ENCODE measurements around the gene INPP4A.

The INPP4A gene

GRCh38 chr2:98473995-98474780 lies 29.5 kb downstream of the INPP4A start:
- Mint-ChIP-seq H3K4me3 (peak overlapping the region; percentile 51), H3K4me1 (ENCODE audit: low read depth) (peaks cover 98% of the 10 kb centered on the region), H3K9me3 (no peaks in the 10 kb centered on the region), H3K27me3 (no peaks in the 10 kb centered on the region), H3K36me3 (ENCODE audit: low read depth) (peaks cover 9% of the 10 kb centered on the region), H3K27ac (peak overlapping the region; percentile 64)

- no peaks in the 10 kb centered on the region for H3K9me3 Mint-ChIP-seq
- H3K27me3 Mint-ChIP-seq: no peaks in the 10 kb centered on the region
- peaks cover 98% of the 10 kb centered on the region for H3K4me1 Mint-ChIP-seq (ENCODE audit: low read depth)
- H3K27ac Mint-ChIP-seq: peak overlapping the region; percentile 14
- H3K4me3 Mint-ChIP-seq: no peak overlapping the region
- H3K36me3 Mint-ChIP-seq (ENCODE audit: low read depth): peaks cover 5% of the 10 kb centered on the region
Measured at GRCh38 chr2:98474979-98475632, 30.4 kb downstream of the INPP4A start.

- H3K4me1 Mint-ChIP-seq (ENCODE audit: low read depth): peaks cover 98% of the 10 kb centered on the region
- H3K4me3 Mint-ChIP-seq: no peak overlapping the region
- no peak overlapping the region for H3K27ac Mint-ChIP-seq
- H3K9me3 Mint-ChIP-seq: no peaks in the 10 kb centered on the region
- H3K27me3 Mint-ChIP-seq: no peaks in the 10 kb centered on the region
- H3K36me3 Mint-ChIP-seq (ENCODE audit: low read depth): no peaks in the 10 kb centered on the region
Measured at GRCh38 chr2:98476192-98476868, 31.7 kb downstream of the INPP4A start.

GRCh38 chr2:98477036-98477435 lies 32.4 kb downstream of the INPP4A start:
- Mint-ChIP-seq H3K27me3 (no peaks in the 10 kb centered on the region), H3K4me1 (ENCODE audit: low read depth) (peaks cover 97% of the 10 kb centered on the region), H3K9me3 (no peaks in the 10 kb centered on the region), H3K36me3 (ENCODE audit: low read depth) (no peaks in the 10 kb centered on the region), H3K27ac (peak overlapping the region; percentile 15), H3K4me3 (no peak overlapping the region)

GRCh38 chr2:98477506-98477905 lies 32.8 kb downstream of the INPP4A start:
- Mint-ChIP-seq H3K36me3 (ENCODE audit: low read depth) (no peaks in the 10 kb centered on the region), H3K27ac (peak overlapping the region; percentile 63), H3K4me3 (peak overlapping the region; percentile 20), H3K9me3 (no peaks in the 10 kb centered on the region), H3K27me3 (no peaks in the 10 kb centered on the region), H3K4me1 (ENCODE audit: low read depth) (peaks cover 97% of the 10 kb centered on the region)

GRCh38 chr2:98478088-98478551 lies 33.5 kb downstream of the INPP4A start:
- peak overlapping the region; percentile 63 for H3K27ac Mint-ChIP-seq
- no peaks in the 10 kb centered on the region for H3K9me3 Mint-ChIP-seq
- H3K27me3 Mint-ChIP-seq: no peaks in the 10 kb centered on the region
- peaks cover 97% of the 10 kb centered on the region for H3K4me1 Mint-ChIP-seq (ENCODE audit: low read depth)
- peak overlapping the region; percentile 20 for H3K4me3 Mint-ChIP-seq
- H3K36me3 Mint-ChIP-seq (ENCODE audit: low read depth): no peaks in the 10 kb centered on the region

- no peaks in the 10 kb centered on the region for H3K27me3 Mint-ChIP-seq
- H3K4me3 Mint-ChIP-seq: peak overlapping the region; percentile 32
- H3K27ac Mint-ChIP-seq: peak overlapping the region; percentile 63
- no peaks in the 10 kb centered on the region for H3K9me3 Mint-ChIP-seq
- H3K4me1 Mint-ChIP-seq (ENCODE audit: low read depth): peaks cover 97% of the 10 kb centered on the region
- no peaks in the 10 kb centered on the region for H3K36me3 Mint-ChIP-seq (ENCODE audit: low read depth)
Measured at GRCh38 chr2:98478907-98479306, 34.2 kb downstream of the INPP4A start.

- Mint-ChIP-seq H3K27ac (peak overlapping the region; percentile 63), H3K4me3 (peak overlapping the region; percentile 48), H3K4me1 (ENCODE audit: low read depth) (peaks cover 97% of the 10 kb centered on the region), H3K36me3 (ENCODE audit: low read depth) (no peaks in the 10 kb centered on the region), H3K27me3 (no peaks in the 10 kb centered on the region), H3K9me3 (no peaks in the 10 kb centered on the region)
Measured at GRCh38 chr2:98479371-98479770, 34.7 kb downstream of the INPP4A start.

GRCh38 chr2:98479959-98480524 lies 35.4 kb downstream of the INPP4A start:
- Mint-ChIP-seq H3K4me3 (peak overlapping the region; percentile 48), H3K9me3 (no peaks in the 10 kb centered on the region), H3K36me3 (ENCODE audit: low read depth) (no peaks in the 10 kb centered on the region), H3K4me1 (ENCODE audit: low read depth) (peaks cover 99% of the 10 kb centered on the region), H3K27ac (peak overlapping the region; percentile 60), H3K27me3 (no peaks in the 10 kb centered on the region)

- Mint-ChIP-seq H3K27me3 (no peaks in the 10 kb centered on the region), H3K27ac (no peak overlapping the region)
Measured at GRCh38 chr2:98480598-98480997, 35.9 kb downstream of the INPP4A start.

GRCh38 chr2:98482362-98482761 lies 37.7 kb downstream of the INPP4A start:
- peak overlapping the region; percentile 74 for H3K27ac Mint-ChIP-seq
- H3K27me3 Mint-ChIP-seq: no peaks in the 10 kb centered on the region
- H3K9me3 Mint-ChIP-seq: no peaks in the 10 kb centered on the region
- H3K4me3 Mint-ChIP-seq: no peak overlapping the region
- peaks cover 99% of the 10 kb centered on the region for H3K4me1 Mint-ChIP-seq (ENCODE audit: low read depth)
- H3K36me3 Mint-ChIP-seq (ENCODE audit: low read depth): no peaks in the 10 kb centered on the region

More at GRCh38 chr2:98480598-98480997, 35.9 kb downstream of the INPP4A start:
- H3K36me3 Mint-ChIP-seq (ENCODE audit: low read depth): no peaks in the 10 kb centered on the region
- no peaks in the 10 kb centered on the region for H3K9me3 Mint-ChIP-seq
- no peak overlapping the region for H3K4me3 Mint-ChIP-seq
- peaks cover 99% of the 10 kb centered on the region for H3K4me1 Mint-ChIP-seq (ENCODE audit: low read depth)

GRCh38 chr2:98483257-98483861 lies 38.7 kb downstream of the INPP4A start:
- H3K27ac Mint-ChIP-seq: peak overlapping the region; percentile 88
- H3K36me3 Mint-ChIP-seq (ENCODE audit: low read depth): no peaks in the 10 kb centered on the region
- no peaks in the 10 kb centered on the region for H3K9me3 Mint-ChIP-seq
- H3K4me1 Mint-ChIP-seq (ENCODE audit: low read depth): peaks cover 99% of the 10 kb centered on the region
- no peaks in the 10 kb centered on the region for H3K27me3 Mint-ChIP-seq
- peak overlapping the region; percentile 49 for H3K4me3 Mint-ChIP-seq

GRCh38 chr2:98484121-98484557 lies 39.5 kb downstream of the INPP4A start:
- Mint-ChIP-seq H3K27ac (peak overlapping the region; percentile 88), H3K4me1 (ENCODE audit: low read depth) (peaks cover 99% of the 10 kb centered on the region), H3K27me3 (no peaks in the 10 kb centered on the region), H3K9me3 (no peaks in the 10 kb centered on the region), H3K36me3 (ENCODE audit: low read depth) (no peaks in the 10 kb centered on the region), H3K4me3 (peak overlapping the region; percentile 49)

GRCh38 chr2:98484652-98485452 lies 40.2 kb downstream of the INPP4A start:
- no peaks in the 10 kb centered on the region for H3K27me3 Mint-ChIP-seq
- H3K27ac Mint-ChIP-seq: peak overlapping the region; percentile 88
- H3K4me1 Mint-ChIP-seq (ENCODE audit: low read depth): peaks cover 99% of the 10 kb centered on the region
- no peaks in the 10 kb centered on the region for H3K36me3 Mint-ChIP-seq (ENCODE audit: low read depth)
- peak overlapping the region; percentile 8 for H3K4me3 Mint-ChIP-seq
- no peaks in the 10 kb centered on the region for H3K9me3 Mint-ChIP-seq
